ENCODE measurements around the gene MST1R. TPM values are rescaled to one million over a fixed set of nuclear protein-coding genes. Genes with fewer than 3 reads are reported as not detected.

Gene MST1R
- total and polyA plus RNA-seq, 4 donors = 5.6 to 54.8 (median 28.7) TPM

DNA sequence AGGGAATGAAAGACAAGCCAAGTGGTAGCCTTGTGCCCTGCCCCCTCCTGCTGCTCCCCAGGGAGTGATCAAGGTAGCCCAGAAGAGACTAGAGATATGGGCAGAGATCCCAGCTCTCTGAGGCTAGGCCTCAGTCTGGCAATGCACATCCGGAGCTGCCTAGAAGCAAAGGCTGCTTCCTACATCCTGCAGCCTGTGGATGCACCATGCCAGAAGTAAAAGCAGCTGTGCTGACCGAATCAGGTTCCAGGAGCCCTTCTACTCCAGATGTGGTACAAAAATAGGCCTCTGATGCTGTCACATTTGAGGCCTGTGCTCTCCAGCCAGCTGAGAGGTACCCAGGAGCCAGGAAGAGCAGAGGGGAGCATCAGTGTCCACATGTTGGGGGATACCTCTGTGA, 63.3 kb downstream of the MST1R start:
- DNase-seq = peak in 1 of 3 donors; percentile 27
- no peak overlapping the region for H3K4me3 ChIP-seq
- no peak overlapping the region for H3K27ac ChIP-seq (ENCODE audit: low read depth in 1 of 2, low read length in 1 of 2)
- 57 to 74% methylated on average over 2 of the region's 2 CpGs for WGBS, 2 donors
- peak overlapping the region in 1 of 2 donors; percentile 9 for H3K9ac ChIP-seq (ENCODE audit: insufficient read depth in 1 of 2, low read length in 2 of 2)
- H3K4me1 ChIP-seq (ENCODE audit: control insufficient read depth in 5 of 5, insufficient read depth in 5 of 5, low read length in 5 of 5) = peaks cover 0 to 19% (median 2%) of the 10 kb centered on the region in 5 donors
- H3K36me3 ChIP-seq (ENCODE audit: control insufficient read depth in 4 of 4, insufficient read depth in 4 of 4, low read length in 4 of 4) = peaks cover 0 to 9% (median 0%) of the 10 kb centered on the region in 4 donors
- no peak for ATAC-seq (ENCODE audit: insufficient read depth, low FRiP score)
- no peaks in the 10 kb centered on the region for H3K27me3 ChIP-seq (ENCODE audit: control insufficient read depth in 3 of 3, insufficient read depth in 3 of 3, low read length in 2 of 3)
- TF ChIP-seq, protein P1, sequence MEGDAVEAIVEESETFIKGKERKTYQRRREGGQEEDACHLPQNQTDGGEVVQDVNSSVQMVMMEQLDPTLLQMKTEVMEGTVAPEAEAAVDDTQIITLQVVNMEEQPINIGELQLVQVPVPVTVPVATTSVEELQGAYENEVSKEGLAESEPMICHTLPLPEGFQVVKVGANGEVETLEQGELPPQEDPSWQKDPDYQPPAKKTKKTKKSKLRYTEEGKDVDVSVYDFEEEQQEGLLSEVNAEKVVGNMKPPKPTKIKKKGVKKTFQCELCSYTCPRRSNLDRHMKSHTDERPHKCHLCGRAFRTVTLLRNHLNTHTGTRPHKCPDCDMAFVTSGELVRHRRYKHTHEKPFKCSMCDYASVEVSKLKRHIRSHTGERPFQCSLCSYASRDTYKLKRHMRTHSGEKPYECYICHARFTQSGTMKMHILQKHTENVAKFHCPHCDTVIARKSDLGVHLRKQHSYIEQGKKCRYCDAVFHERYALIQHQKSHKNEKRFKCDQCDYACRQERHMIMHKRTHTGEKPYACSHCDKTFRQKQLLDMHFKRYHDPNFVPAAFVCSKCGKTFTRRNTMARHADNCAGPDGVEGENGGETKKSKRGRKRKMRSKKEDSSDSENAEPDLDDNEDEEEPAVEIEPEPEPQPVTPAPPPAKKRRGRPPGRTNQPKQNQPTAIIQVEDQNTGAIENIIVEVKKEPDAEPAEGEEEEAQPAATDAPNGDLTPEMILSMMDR (IDR thresholded peaks at IDR 0.05; ENCODE audit: control extremely low read depth, extremely low read depth) = no peak
- no peaks in the 10 kb centered on the region for H3K9me3 ChIP-seq (ENCODE audit: control insufficient read depth in 4 of 4, insufficient read depth in 3 of 4, low read length in 3 of 4)

DNA sequence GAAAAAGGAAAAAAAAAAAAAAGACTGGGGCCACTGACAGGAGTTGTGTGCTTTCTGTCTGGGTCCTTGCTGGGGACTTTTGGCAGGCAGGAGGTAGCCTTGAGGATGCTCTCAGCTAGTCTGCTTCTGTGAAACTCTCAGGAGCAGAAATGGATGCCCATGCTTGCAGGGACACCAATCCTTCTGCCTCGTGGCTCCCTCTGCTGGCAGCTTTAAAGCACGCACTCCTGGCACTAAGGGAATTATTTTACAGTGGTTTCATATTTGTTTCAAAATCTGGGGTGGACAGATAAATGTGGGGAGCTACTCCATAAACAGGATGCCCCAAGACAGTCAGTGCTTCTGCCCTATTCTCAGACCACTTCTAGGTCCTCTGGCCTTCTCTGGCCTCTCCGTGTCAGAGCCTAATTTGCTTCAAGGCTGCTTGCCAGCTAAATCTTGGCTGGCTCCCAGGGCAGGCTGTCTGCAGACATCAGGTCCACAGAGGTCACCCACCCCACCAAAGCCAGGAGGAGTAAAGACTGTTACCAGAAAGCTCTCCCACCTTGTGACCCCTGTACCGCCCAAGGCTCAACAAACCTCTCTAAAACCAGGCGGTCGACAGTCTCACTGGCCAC, 64.4 kb downstream of the MST1R start:
- H3K9me3 ChIP-seq (ENCODE audit: control insufficient read depth in 4 of 4, insufficient read depth in 3 of 4, low read length in 3 of 4) = no peaks in the 10 kb centered on the region
- 37 to 47% methylated on average over 6 of the region's 6 CpGs for WGBS, 2 donors
- no peaks in the 10 kb centered on the region for H3K27me3 ChIP-seq (ENCODE audit: control insufficient read depth in 3 of 3, insufficient read depth in 3 of 3, low read length in 2 of 3)
- TF ChIP-seq, protein P1 (IDR thresholded peaks at IDR 0.05; ENCODE audit: control extremely low read depth, extremely low read depth) = peak; percentile 87
- H3K36me3 ChIP-seq (ENCODE audit: control insufficient read depth in 4 of 4, insufficient read depth in 4 of 4, low read length in 4 of 4) = peaks cover 0 to 9% (median 1%) of the 10 kb centered on the region in 4 donors
- peak; percentile 85 to 92 (median 90) for DNase-seq
- no peak overlapping the region for H3K9ac ChIP-seq (ENCODE audit: insufficient read depth in 1 of 2, low read length in 2 of 2)
- H3K27ac ChIP-seq (ENCODE audit: low read depth in 1 of 2, low read length in 1 of 2) = no peak overlapping the region
- peak; percentile 74 for ATAC-seq (ENCODE audit: insufficient read depth, low FRiP score)
- H3K4me1 ChIP-seq (ENCODE audit: control insufficient read depth in 5 of 5, insufficient read depth in 5 of 5, low read length in 5 of 5) = peaks cover 0 to 19% (median 2%) of the 10 kb centered on the region in 5 donors
- H3K4me3 ChIP-seq = no peak overlapping the region

Small RNA genes within 50 kb of the gene (small RNA-seq; reads per million reads assigned to genes)
- gene RN7SL217P (ENCODE audit: low replicate concordance) = not detected

Other genes with a start within 250 kb of the MST1R start
- gene APEH, start 229.5 kb downstream of the MST1R start, total RNA-seq = 100 to 1,000 TPM in 1 of 2 donors, 10 to 100 TPM in 1; 58.4 to 119 TPM
- 10 to 100 TPM; 25.2 to 80.0 TPM for gene APEH, start 229.5 kb downstream of the MST1R start, polyA plus RNA-seq
- gene MST1, start 214.4 kb downstream of the MST1R start, total RNA-seq = 10 to 100 TPM; 13.3 to 21.1 TPM
- gene MST1, start 214.4 kb downstream of the MST1R start, polyA plus RNA-seq = 10 to 100 TPM in 1 of 2 donors, 1 to 10 TPM in 1; 8.3 to 27.0 TPM
- 10 to 100 TPM; 23.5 to 45.0 TPM for gene RNF123, start 214.3 kb downstream of the MST1R start, total RNA-seq
- gene RNF123, start 214.3 kb downstream of the MST1R start, polyA plus RNA-seq = 10 to 100 TPM; 22.2 to 22.6 TPM
- under 1 TPM in 1 of 2 donors, not detected in 1; 0.25 TPM for gene AMIGO3, start 184.2 kb downstream of the MST1R start, total RNA-seq
- under 1 TPM; 0.51 to 0.63 TPM for gene AMIGO3, start 184.2 kb downstream of the MST1R start, polyA plus RNA-seq
- 10 to 100 TPM; 10.8 to 81.2 TPM for gene GMPPB, start 179.9 kb downstream of the MST1R start, total RNA-seq
- 10 to 100 TPM; 27.5 to 64.8 TPM for gene GMPPB, start 179.9 kb downstream of the MST1R start, polyA plus RNA-seq
- 10 to 100 TPM; 38.7 to 54.9 TPM for gene IP6K1, start 117.3 kb downstream of the MST1R start, total RNA-seq
- 10 to 100 TPM; 16.1 to 26.3 TPM for gene IP6K1, start 117.3 kb downstream of the MST1R start, polyA plus RNA-seq
- gene CDHR4, start 104.0 kb downstream of the MST1R start, total RNA-seq = 10 to 100 TPM in 1 of 2 donors, 1 to 10 TPM in 1; 7.8 to 27.0 TPM
- 1 to 10 TPM; 6.3 to 9.8 TPM for gene CDHR4, start 104.0 kb downstream of the MST1R start, polyA plus RNA-seq
- 1 to 10 TPM; 6.1 to 7.1 TPM for gene INKA1, start 100.6 kb downstream of the MST1R start, total RNA-seq
- 10 to 100 TPM in 1 of 2 donors, 1 to 10 TPM in 1; 6.8 to 10.8 TPM for gene INKA1, start 100.6 kb downstream of the MST1R start, polyA plus RNA-seq
- 100 to 1,000 TPM in 1 of 2 donors, 10 to 100 TPM in 1; 79.4 to 112 TPM for gene UBA7, start 89.9 kb downstream of the MST1R start, total RNA-seq
- gene UBA7, start 89.9 kb downstream of the MST1R start, polyA plus RNA-seq = 10 to 100 TPM; 53.0 to 72.4 TPM
- gene TRAIP, start 47.3 kb downstream of the MST1R start, total RNA-seq = 1 to 10 TPM; 2.7 to 3.2 TPM
- 1 to 10 TPM; 1.8 to 2.1 TPM for gene TRAIP, start 47.3 kb downstream of the MST1R start, polyA plus RNA-seq
- under 1 TPM in 1 of 2 donors, not detected in 1; 0.34 TPM for gene CAMKV, start 34.0 kb downstream of the MST1R start, total RNA-seq
- gene CAMKV, start 34.0 kb downstream of the MST1R start, polyA plus RNA-seq = not detected
- 10 to 100 TPM in 1 of 2 donors, 1 to 10 TPM in 1; 7.0 to 12.3 TPM for gene MON1A, start 25.9 kb upstream of the MST1R start, total RNA-seq
- gene MON1A, start 25.9 kb upstream of the MST1R start, polyA plus RNA-seq = 10 to 100 TPM in 1 of 2 donors, 1 to 10 TPM in 1; 8.5 to 10.3 TPM
- 100 to 1,000 TPM in 1 of 2 donors, 10 to 100 TPM in 1; 70.4 to 126 TPM for gene RBM6, start 36.3 kb upstream of the MST1R start, total RNA-seq
- 10 to 100 TPM; 42.1 to 88.9 TPM for gene RBM6, start 36.3 kb upstream of the MST1R start, polyA plus RNA-seq
- gene RBM5, start 185.0 kb upstream of the MST1R start, total RNA-seq = 100 to 1,000 TPM; 115 to 380 TPM
- 10 to 100 TPM; 71.4 to 74.3 TPM for gene RBM5, start 185.0 kb upstream of the MST1R start, polyA plus RNA-seq

Data from lung (tissue), 13 donors.